HepG2 (cell line): ENCODE results near the gene IZUMO4. TPM values are rescaled to one million over a fixed set of nuclear protein-coding genes. Genes with fewer than 3 reads are reported as not detected.

Experiments
- ATAC-seq: fragments of 200-7000 bp; cut with Tn5 transposase; 3 replicates; pipeline ENCODE4 v1.9.1; 2020; ENCODE audit warnings: mild to moderate bottlenecking, moderate library complexity
- BruUV-seq: library from RNA; stranded (reverse); fragments of 400-500 nt; replicated peaks from 2 replicates; lab custom pipeline; 2021; lab: Mats Ljungman, UMichigan
- CTCF ChIA-PET: fragments of 300-600 bp; formaldehyde crosslinking; extraction: SDS; loops from one replicate; lab custom pipeline; 2021; ENCODE audit warnings: low total read pairs, inconsistent platforms, low intra/inter-chr PET ratio; lab: Yijun Ruan, JAX
- POLR2A ChIA-PET: fragments of 350-600 bp; sonication (Branson Sonifier 250); formaldehyde crosslinking; loops from one replicate; lab custom pipeline; 2020; ENCODE audit warnings: antibody characterized with exemption, inconsistent platforms; lab: Yijun Ruan, JAX
- DNase-seq: peaks from one replicate; pipeline ENCODE4 v3.0.0-alpha.2; 2015; ENCODE audit warnings: low spot score
- FAIRE-seq: peaks from 3 replicates; lab custom pipeline; 2011; peaks lifted over from hg19 to GRCh38; lab: Jason Lieb, UNC
- H2AFZ ChIP-seq: one replicate; pipeline ENCODE4 v1.6.1; 2011; ENCODE audit warnings: low read length, inconsistent platforms
- H3K27ac ChIP-seq: fragments of 300-600 bp; 3 replicates; pipeline ENCODE4 v1.8.0; 2011; ENCODE audit warnings: mixed run types, mild to moderate bottlenecking, mixed read lengths, low read length, inconsistent platforms; ENCODE audit not compliant: insufficient read depth; ENCODE audit errors: extremely low read length
- H3K27me3 ChIP-seq, 2 experiments: fragments of 200-600 bp in 1 of 2; 2 replicates in 1 of 2; 3 replicates in 1 of 2; pipeline versions ENCODE4 v1.6.0 to v1.8.0; 2011; ENCODE audit warnings: low read length in 2 of 2, mild to moderate bottlenecking in 2 of 2, moderate library complexity in 2 of 2, inconsistent platforms in 1 of 2; ENCODE audit not compliant: insufficient read depth in 2 of 2, control insufficient read depth in 1 of 2
- H3K36me3 ChIP-seq, 2 experiments: fragments of 200-600 bp in 1 of 2; replicated peaks in 1 of 2; 2 replicates in 1 of 2; 3 replicates in 1 of 2; pipeline versions ENCODE4 v1.5.1 to v1.8.0; 2011; ENCODE audit warnings: low read length in 2 of 2, inconsistent platforms in 1 of 2; ENCODE audit not compliant: insufficient read depth in 2 of 2, control insufficient read depth in 1 of 2
- H3K4me1 ChIP-seq: 2 replicates; pipeline ENCODE4 v1.5.1; 2012; ENCODE audit warnings: low read length, inconsistent platforms; ENCODE audit not compliant: insufficient read depth
- H3K4me2 ChIP-seq: 2 replicates; pipeline ENCODE4 v1.6.0; 2011; ENCODE audit warnings: low read depth, low read length, inconsistent platforms
- H3K4me3 ChIP-seq, 3 experiments: fragments of 200-600 bp in 1 of 3; sonication (generic), shearing (Covaris generic) in 1 of 3; replicated peaks in 1 of 3; 2 replicates each; pipeline ENCODE4 v1.5.1; 2011 to 2016; ENCODE audit warnings: low read length in 3 of 3, inconsistent platforms in 2 of 3, low read depth in 2 of 3, mild to moderate bottlenecking in 2 of 3, control low read depth in 1 of 3, mixed read lengths in 1 of 3; ENCODE audit not compliant: insufficient read depth in 1 of 3
- H3K79me2 ChIP-seq: one replicate; pipeline ENCODE4 v1.6.1; 2011; ENCODE audit warnings: low read length, inconsistent platforms; ENCODE audit not compliant: insufficient read depth
- H3K9ac ChIP-seq: 2 replicates; pipeline ENCODE4 v1.6.0; 2011; ENCODE audit warnings: mild to moderate bottlenecking, low read depth, low read length, inconsistent platforms; ENCODE audit not compliant: insufficient read depth
- H3K9me3 ChIP-seq: 2 replicates; pipeline ENCODE4 v1.5.1; 2012; ENCODE audit warnings: mild to moderate bottlenecking, low read length
- H4K20me1 ChIP-seq: 2 replicates; pipeline ENCODE4 v1.6.0; 2011; ENCODE audit warnings: inconsistent platforms, mild to moderate bottlenecking, low read length, moderate library complexity; ENCODE audit not compliant: insufficient read depth
- BORCS8-MEF2B ChIP-seq: sonication (generic); formaldehyde crosslinking; IDR thresholded peaks from 2 replicates; pipeline ENCODE4 v1.8.0; 2022; ENCODE audit warnings: mild to moderate bottlenecking, missing genetic modification reagents
- DZIP1 ChIP-seq: sonication (generic); formaldehyde crosslinking; IDR thresholded peaks from 2 replicates; pipeline ENCODE4 v1.5.0; 2020; ENCODE audit warnings: mild to moderate bottlenecking, missing genetic modification reagents
- GABPB1 ChIP-seq: IDR thresholded peaks from 2 replicates; pipeline ENCODE4 v1.6.1; 2016; ENCODE audit warnings: mild to moderate bottlenecking, missing genetic modification reagents, moderate library complexity, missing compliant biosample characterization
- SNRNP70 ChIP-seq: fragments of 200-400 bp; formaldehyde crosslinking; IDR thresholded peaks from 2 replicates; pipeline ENCODE4 v1.6.1; 2017; ENCODE audit warnings: mild to moderate bottlenecking, low read depth, low read length, moderate library complexity
- TAF15 ChIP-seq: fragments of 200-400 bp; formaldehyde crosslinking; IDR thresholded peaks from one replicate; pipeline ENCODE4 v1.6.1; 2018; ENCODE audit warnings: mild to moderate bottlenecking, low read depth, low read length; ENCODE audit not compliant: poor library complexity, severe bottlenecking
- ZNF713 ChIP-seq: sonication (generic); formaldehyde crosslinking; IDR thresholded peaks from 2 replicates; pipeline ENCODE4 v1.4.0; 2020; ENCODE audit warnings: mild to moderate bottlenecking, missing genetic modification reagents
- WGBS: methylation state at CpG from one replicate; pipeline ENCODE4 v1.1.6; 2017; ENCODE audit warnings: low lambda C conversion rate; 5-methylcytosine and 5-hydroxymethylcytosine counted together
- in situ Hi-C: cut with HindIII; loops from 2 replicates; pipeline ENCODE4 v1.10.0; 2017; ENCODE audit warnings: low pct_unique_long_range_greater_than_20kb; ENCODE audit not compliant: extremely low pct_ligation_motif_present
- intact Hi-C: fragments of 100-400 bp; cut with micrococcal nuclease; formaldehyde crosslinking; loops from one replicate; pipeline ENCODE4 v1.10.0; 2022; ENCODE audit not compliant: unreplicated experiment
- polyA plus RNA-seq, 8 experiments: library from polyadenylated mRNA; depleted of rRNA in 3 of 8; stranded (reverse) in 7 of 8; unstranded in 1 of 8; fragments of >200 nt; fragmentation: Illumina TruSeq in 4 of 8; extraction: Trizol in 4 of 8; gene quantifications; 2 replicates each; pipeline versions ENCODE4 v1.2.1 to v1.2.3, GENCODE V29; 2011 to 2016; ENCODE audit warnings: low read depth in 4 of 8, missing spikeins in 1 of 8, mixed read lengths in 1 of 8; ENCODE audit not compliant: insufficient read depth in 1 of 8
- total RNA-seq, 5 experiments: library from RNA; depleted of rRNA; stranded (reverse); fragments of >200 nt; fragmentation: Illumina TruSeq; extraction: Trizol; gene quantifications; 2 replicates each; pipeline ENCODE4 v1.2.3, GENCODE V29; 2016; ENCODE audit warnings: low read depth in 1 of 5

The IZUMO4 gene
- total and polyA plus RNA-seq, 2 of the 13 experiments (the other 11 are each of a cell fraction or from before 2014, with no cell fraction given), result 0.77 to 3.9 TPM

DNA sequence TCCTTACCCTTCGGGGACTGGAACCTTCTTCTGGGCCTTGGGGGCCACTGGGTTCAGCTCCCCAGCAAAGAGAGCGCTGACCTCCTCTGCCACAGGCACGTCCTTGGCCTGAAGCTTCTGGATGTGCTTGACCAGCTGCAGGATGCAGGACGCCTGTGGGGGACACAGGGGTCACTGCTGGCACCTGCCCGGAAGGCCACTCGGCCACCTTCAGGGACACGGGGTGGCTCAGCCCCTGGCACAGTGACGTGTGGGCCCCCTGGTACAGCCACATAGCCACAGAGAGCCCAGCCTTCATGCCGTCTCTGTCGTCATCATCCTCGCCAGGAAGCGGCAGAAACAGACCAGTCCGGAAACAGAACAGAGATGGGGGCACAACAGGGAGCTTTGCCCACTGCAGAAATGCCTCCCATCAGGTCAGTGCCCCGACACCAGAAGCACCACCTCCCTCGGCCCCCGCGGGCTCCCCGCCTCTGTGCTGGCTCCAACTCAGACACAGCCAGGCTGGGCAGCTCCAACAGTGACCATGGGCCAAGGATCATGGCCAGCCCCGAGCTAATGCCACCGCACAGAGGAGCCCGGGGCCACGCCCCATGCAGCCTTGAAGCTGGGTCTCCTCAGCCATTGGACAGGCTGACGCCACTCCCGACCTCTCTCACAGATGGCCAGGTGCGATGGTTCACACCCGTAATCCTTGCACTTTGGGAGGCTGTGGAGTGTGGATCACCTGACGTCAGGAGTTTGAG, 20.7 kb downstream of the IZUMO4 start:
- Histone ChIP-seq H3K4me1 (no peaks in the 10 kb centered on the region), H3K9me3 (no peaks in the 10 kb centered on the region), H3K4me2 (no peak overlapping the region), H3K79me2 (no peaks in the 10 kb centered on the region), H3K27me3 (no peaks in the 10 kb centered on the region), H3K27ac (no peak overlapping the region), H3K9ac (no peak overlapping the region), H3K4me3 (no peak overlapping the region), H3K36me3 (peaks cover 56 to 90% of the 10 kb centered on the region in 2 experiments), H2AFZ (no peak overlapping the region), H4K20me1 (0 out of 2 replicates have a peak, but pooled peaks cover 2% of the 10 kb centered on the region)
- POLR2A ChIA-PET, result no interaction called here
- intact Hi-C loops, result no loop called here
- CTCF ChIA-PET, result no interaction called here
- ATAC-seq, result no peak
- WGBS, result 100% methylated on average over 4 of the region's 27 CpGs
- no peak for DNase-seq
- BruUV-seq, result no TSS peak
- TF ChIP-seq TAF15 (no peak), DZIP1 (CRISPR knock-in tag) (no peak), SNRNP70 (no peak), BORCS8-MEF2B (CRISPR knock-in tag) (no peak), GABPB1 (CRISPR knock-in tag) (no peak), ZNF713 (CRISPR knock-in tag) (no peak)
- in situ Hi-C loops, result no loop called here
- no peak for FAIRE-seq
